Stimulated activated CD4-positive, alpha-beta T cell treated with anti-CD3 and anti-CD28 coated beads, Interleukin-1b, Interleukin-23, amount 100 ng/mL, for 1 hour (primary cell): ENCODE results near the gene CPT2.
"Not testable (repeated sequence)": the region's sequence is repeated elsewhere in the genome, so short reads cannot be mapped to it uniquely, and the experiment has no call there.

Experiments used
- DNase-seq, 2 donors: peaks; one replicate each; pipeline ENCODE4 v3.0.0-alpha.2; 2020; ENCODE audit warnings: low read depth in 2 of 2

CPT2 gene

DNA sequence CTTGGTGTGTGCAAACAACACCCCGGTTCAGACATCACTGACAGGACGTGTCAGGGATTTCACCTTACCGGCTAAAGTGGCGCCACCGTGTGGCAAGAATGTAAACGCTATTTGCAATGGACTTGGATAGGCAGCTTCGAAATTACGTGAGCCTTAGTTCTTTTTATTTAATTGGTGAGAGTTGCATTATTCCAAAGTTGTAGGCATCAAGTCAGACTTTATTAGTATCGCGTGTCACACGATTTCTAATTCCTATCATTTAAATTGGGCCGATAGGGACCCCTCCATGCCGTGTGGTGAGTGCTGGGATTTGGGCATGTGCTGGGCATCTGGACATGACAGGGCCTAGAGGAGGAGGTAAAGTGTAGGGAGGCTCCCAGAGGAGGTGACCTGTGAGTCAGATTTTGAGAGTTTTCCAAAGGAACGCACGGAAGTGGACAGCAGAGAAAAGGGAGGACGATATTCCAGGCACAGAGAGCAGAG lies 14.5 kb upstream of the CPT2 start:
- peak; percentile 40 to 71 for DNase-seq

DNA sequence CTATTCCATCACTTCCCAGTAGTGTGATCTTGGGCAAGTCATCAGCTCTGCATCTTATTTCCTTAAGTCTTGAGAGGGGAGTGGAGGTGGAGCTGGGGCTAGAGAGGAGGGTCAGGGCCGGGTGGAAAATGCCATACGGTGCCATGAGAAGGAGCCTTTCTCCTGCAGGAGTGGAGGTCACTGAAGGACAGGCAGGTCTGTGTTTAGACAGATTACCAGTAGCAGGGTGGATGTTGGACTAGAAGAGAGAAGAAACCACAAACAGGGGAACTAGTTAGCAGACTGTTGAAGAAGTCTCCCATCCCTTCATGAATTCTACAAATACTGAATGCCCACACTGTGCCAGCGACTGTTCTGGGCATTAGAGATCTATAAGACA lies 13.9 kb upstream of the CPT2 start:
- DNase-seq: no peak

- no peak for DNase-seq
Measured at GRCh38 chr1:53183095-53183990, 13.3 kb upstream of the CPT2 start.

DNA sequence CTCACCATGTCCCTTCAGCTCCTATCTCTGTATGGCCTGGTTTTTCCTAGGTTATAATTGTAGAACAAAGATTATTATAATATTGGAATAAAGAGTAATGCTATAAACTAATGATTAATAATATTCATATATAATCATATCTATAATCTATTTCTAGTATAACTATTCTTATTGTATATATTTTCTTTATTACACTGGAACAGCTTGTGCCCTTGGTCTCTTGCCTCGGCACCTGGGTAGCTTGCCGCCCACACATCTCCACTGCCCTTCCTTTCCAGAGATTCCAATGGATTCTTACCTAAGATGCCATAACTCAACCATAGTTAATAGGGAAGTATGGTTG lies 10.7 kb upstream of the CPT2 start:
- not testable (repeated sequence) for DNase-seq

- DNase-seq: no peak
Measured at GRCh38 chr1:53186533-53186932, 10.1 kb upstream of the CPT2 start.

GRCh38 chr1:53187401-53187800 lies 9.2 kb upstream of the CPT2 start:
- no peak for DNase-seq

DNA sequence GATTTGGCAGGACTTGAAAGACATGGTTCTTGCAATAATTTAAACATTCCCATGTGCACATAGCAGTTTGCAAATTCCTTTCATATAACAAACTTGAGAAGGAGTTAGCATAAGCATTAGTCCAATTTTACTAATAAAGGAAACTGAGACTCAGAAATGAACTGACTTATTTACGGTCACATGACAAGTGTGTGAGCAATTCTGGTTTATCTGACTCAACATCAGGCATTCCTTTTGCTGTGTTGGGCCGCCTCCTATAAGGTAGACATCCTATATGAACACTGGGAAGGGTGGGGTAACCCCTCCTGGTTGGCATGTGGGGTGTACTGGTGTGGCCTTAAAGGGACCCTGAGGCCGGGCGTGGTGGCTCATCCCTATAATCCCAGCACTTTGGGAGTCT lies 8.5 kb upstream of the CPT2 start:
- no peak for DNase-seq

DNA sequence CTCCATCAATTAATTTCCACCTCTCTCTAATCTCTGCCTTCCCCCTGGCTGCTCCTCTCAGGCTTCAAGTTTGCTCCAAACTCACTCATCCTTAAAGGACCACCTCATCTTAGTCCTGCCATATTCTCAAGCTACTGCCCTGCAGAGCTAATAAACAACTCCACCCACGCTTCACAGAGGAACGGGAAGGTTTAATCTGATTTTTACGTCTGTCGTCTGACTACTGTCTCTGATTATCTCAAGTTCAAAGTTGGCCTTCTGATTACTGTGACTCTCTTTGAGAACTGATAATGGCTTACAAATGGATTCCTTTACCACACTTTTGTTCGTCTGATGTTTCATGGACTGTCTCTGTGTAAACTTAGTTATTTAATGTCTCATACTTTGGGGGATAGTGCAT lies 7.6 kb upstream of the CPT2 start:
- DNase-seq: no peak

DNA sequence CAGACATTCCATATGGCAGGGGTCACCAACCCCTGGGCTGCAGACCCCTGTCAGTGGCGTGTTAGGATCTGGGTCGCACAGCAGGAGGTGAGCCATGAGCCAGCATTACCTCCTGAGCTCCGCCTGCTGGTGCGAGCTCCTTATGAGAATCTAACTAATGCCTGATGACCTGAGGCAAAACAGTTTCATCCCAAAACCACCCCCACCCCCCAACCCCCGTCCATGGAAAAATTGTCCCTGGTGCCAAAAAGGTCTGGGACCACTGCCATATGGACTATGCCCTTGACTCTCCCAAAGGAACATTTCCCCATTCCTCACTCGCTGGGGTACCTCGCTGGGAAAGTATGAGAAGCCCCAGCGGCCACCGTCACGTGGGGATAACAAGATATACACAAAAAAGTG lies 6.4 kb upstream of the CPT2 start:
- no peak for DNase-seq

- DNase-seq: no peak
Measured at GRCh38 chr1:53195246-53196016, 1.2 kb upstream of the CPT2 start.

DNA sequence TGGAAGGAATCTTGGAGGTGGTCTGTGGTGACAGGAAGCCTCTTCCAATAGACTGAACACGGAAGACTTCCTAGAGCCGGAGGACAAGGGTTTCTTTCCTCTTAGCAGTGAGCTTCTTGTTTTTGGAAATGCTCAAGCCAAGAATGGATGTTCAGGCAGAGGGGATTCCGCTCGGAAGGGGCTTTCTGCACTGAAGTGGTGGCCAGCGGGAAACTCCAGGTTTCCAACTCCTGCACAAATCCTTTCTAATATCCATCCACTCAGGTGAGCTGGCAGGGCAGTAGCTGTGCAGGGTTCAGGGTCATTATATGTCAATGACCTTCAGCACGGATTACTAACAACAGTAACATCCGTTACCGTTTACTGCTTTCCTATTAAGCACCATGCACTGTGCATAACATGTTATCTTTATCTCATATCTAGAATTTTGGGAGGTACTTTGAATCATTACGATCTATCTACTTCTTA lies 573 bp upstream of the CPT2 start:
- DNase-seq: no peak

GRCh38 chr1:53197291-53198200 lies 922 bp downstream of the CPT2 start:
- no peak for DNase-seq

GRCh38 chr1:53198241-53198651 lies 1.6 kb downstream of the CPT2 start:
- DNase-seq: no peak

- DNase-seq: no peak
Measured at GRCh38 chr1:53203466-53203865, 6.8 kb downstream of the CPT2 start.

DNA sequence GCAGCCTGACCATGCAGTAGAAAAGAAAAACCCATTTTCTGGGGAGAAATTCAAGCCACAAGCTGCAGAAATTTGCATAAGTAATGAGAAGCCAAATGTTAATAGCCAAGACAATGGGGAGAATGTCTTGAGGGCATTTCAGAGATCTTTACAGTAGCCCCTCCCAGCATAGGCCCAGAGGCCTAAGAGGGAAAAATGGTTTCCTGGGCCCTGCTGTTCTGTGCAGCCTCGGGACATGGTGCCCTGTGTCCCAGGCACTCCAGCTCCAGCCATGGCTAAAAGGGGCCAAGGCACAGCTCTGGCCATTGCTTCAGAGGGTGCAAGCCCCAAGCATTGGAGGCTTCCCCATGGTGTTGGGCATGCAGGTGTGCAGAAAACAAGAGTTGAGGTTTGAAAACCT lies 8.9 kb downstream of the CPT2 start:
- not testable (repeated sequence) for DNase-seq

DNA sequence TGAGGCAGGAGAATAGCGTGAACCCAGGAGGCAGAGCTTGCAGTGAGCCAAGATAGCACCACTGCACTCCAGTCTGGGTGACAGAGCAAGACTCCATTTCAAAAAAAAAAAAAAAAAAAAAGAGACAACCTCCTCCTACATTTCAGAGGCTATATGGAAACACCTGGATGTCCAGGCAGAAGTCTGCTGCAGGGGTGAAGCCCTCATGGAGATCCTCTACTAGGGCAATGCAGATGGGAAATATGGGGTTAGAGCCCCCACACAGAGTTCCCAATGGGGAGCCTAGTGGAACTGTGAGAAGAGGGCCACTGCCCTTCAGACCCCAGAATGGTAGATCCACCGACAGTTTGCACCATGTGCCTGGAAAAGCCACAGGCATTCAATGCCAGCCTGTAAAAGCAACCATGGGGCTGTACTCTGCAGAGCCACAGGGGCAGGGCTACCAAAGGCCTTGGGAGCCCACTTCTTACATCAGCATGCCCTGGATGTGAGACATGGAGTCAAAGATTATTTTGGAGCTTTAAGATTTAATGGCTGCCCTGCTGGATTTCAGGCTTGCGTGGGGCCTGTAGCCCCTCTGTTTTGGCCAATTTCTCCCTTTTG lies 9.6 kb downstream of the CPT2 start:
- not testable (repeated sequence) for DNase-seq

GRCh38 chr1:53206735-53207379 lies 10.2 kb downstream of the CPT2 start:
- no peak for DNase-seq

GRCh38 chr1:53207726-53208125 lies 11.1 kb downstream of the CPT2 start:
- no peak for DNase-seq

GRCh38 chr1:53210352-53210751 lies 13.7 kb downstream of the CPT2 start:
- DNase-seq: no peak

DNA sequence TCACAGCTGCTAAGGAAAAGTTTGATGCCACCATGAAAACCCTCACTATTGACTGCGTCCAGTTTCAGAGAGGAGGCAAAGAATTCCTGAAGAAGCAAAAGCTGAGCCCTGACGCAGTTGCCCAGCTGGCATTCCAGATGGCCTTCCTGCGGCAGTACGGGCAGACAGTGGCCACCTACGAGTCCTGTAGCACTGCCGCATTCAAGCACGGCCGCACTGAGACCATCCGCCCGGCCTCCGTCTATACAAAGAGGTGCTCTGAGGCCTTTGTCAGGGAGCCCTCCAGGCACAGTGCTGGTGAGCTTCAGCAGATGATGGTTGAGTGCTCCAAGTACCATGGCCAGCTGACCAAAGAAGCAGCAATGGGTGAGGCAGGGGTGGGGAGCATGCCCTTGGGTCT lies 14.3 kb downstream of the CPT2 start:
- DNase-seq: no peak

DNA sequence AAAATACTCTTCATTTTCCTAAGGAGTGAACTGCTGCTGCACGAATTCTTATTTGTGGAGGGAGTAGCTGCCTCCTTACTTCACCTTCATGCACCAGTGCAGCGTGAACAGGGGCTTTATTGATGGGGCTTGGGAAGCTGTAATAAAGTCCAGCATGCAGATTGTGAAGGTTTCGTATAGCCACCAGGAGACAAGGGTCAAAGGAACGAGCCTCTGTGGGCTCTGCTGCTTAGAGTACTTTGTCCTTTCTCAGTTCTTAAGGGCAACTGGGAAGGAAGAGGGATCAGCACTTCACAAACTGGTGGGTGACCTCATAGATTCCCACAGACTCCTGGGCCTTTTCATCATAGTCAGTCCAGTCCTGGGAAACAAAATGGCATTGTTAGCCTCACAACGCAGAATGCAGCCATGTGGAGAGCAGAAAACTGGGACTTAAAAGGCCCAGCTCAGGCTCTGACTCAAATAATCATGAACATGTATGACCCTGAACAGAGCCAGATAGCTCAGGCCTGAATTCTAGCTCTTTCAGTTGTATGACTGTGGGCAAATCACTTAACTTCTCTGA lies 17.8 kb downstream of the CPT2 start:
- no peak for DNase-seq
